Mucosa of gallbladder (tissue), 1 donor: ENCODE data around the gene PCDHGA9. TPM values are rescaled to one million over a fixed set of nuclear protein-coding genes. Genes with fewer than 3 reads are reported as not detected.
"Not testable (repeated sequence)": the region's sequence is repeated elsewhere in the genome, so short reads cannot be mapped to it uniquely, and the experiment has no call there.

Experiments
- DNase-seq: peaks from one replicate; pipeline ENCODE4 v3.0.0-alpha.2; 2020; ENCODE audit warnings: low spot score
- total RNA-seq: library from RNA; stranded (reverse); gene quantifications from one replicate; pipeline ENCODE4 v1.2.1, GENCODE V29; 2021
- donor health status: DM: no; HTN: no; CAD: no.

PCDHGA9 gene
- 7.5 TPM for total RNA-seq

DNA sequence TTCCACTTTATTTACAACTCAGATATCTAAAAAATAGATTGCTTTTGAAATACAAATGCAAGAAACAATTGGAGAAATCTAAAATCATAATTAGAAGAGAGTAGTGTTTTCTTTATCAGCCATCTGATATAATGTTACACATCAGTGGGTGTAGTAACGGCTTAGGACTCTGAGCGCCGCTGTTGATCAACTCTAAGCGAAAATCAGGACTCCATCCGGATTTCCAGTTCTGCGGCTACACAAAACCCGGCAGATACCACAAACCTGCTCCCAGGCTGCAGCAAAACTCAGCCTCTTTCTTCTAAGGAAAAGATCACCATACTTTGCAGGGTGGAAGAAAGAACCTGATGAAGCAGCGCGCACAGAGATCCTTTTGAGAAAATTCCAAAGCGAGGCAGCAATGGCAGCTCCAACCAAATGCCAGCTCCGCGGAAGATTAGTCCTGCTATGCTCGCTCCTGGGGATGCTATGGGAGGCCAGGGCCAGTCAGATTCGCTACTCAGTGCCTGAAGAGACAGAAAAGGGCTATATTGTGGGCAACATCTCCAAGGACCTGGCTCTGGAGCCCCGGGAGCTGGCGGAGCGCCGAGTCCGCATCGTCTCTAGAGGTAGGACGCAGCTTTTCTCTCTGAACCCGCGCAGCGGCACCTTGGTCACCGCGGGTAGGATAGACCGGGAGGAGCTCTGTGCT lies at the start of gene PCDHGA9:
PCDHGA9 (plus strand) TSS at position 226 of the 691 bp plus-strand sequence; CDS start at position 401, 175 bp downstream.
- no peak for DNase-seq

GRCh38 chr5:141354900-141355469 lies 47.6 kb upstream of the PCDHGA9 start, which contains the start of gene PCDHGA4:
TSS of gene PCDHGA4 (plus strand) at chr5:141355021. CDS start at chr5:141355108, 87 bp downstream.
- DNase-seq = no peak

DNA sequence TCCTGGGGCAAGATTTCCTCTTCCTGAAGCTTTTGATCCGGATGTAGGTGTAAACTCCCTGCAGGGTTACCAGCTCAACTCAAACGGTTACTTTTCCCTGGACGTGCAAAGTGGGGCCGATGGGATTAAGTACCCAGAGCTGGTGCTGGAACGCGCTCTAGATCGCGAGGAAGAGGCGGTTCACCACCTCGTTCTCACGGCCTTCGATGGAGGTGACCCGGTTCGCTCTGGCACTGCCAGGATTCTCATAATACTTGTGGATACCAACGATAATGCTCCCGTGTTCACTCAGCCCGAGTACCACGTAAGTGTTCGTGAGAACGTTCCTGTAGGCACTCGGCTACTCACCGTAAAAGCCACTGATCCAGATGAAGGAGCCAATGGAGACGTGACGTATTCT lies 46.9 kb upstream of the PCDHGA9 start:
- no peak for DNase-seq

DNA sequence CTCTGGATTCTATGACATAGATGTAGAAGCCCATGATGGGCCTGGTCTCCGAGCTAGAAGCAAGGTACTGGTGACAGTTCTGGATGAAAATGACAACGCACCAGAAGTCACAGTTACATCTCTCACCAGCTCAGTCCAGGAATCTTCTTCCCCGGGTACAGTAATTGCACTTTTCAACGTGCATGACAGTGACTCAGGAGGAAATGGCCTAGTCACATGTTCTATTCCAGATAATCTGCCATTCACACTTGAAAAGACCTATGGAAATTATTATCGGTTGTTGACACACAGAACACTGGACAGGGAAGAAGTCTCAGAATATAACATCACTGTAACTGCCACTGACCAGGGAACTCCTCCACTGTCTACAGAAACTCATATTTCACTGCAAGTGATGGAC lies 46.4 kb upstream of the PCDHGA9 start:
- DNase-seq = no peak

DNA sequence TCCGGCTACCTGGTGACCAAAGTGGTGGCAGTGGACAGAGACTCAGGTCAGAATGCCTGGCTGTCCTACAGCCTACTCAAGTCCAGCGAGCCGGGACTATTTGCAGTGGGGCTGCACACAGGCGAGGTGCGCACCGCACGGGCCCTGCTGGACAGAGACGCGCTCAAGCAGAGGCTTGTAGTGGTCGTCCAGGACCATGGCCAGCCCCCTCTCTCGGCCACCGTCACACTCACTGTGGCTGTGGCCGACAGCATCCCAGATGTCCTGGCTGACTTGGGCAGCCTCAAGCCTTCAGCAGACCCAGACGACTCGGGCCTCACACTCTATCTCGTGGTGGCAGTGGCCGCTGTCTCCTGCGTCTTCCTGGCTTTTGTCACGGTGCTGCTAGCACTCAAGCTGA lies 45.6 kb upstream of the PCDHGA9 start:
- DNase-seq = no peak

DNA sequence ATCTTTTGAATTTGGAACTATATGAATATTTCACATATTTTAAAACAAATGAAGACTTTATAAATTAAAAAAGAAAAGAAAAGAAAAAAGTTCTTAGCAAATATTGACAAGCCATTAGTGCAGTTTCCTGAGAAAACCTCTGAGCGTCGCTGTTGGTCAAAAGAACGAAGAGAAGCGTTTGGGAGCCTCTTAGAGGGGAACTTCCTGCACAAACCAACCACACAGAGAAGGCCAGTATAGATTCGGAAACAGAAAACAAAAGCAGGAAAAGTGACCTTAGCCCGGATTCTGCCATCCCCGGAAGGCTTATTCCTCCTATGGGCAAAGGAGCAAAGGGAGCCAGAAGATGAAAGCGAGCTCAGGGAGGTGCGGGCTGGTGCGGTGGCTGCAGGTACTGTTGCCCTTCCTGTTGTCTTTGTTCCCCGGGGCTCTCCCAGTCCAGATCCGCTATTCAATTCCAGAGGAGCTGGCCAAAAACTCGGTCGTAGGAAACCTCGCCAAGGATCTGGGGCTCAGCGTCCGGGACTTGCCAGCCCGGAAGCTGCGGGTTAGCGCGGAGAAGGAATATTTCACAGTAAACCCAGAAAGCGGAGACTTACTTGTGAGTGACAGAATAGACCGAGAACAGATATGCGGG lies 42.7 kb upstream of the PCDHGA9 start, which contains the start of gene PCDHGB2:
PCDHGB2 (plus strand) TSS at position 205 of the 637 bp plus-strand sequence; CDS start at position 347, 142 bp downstream.
- DNase-seq = no peak

DNA sequence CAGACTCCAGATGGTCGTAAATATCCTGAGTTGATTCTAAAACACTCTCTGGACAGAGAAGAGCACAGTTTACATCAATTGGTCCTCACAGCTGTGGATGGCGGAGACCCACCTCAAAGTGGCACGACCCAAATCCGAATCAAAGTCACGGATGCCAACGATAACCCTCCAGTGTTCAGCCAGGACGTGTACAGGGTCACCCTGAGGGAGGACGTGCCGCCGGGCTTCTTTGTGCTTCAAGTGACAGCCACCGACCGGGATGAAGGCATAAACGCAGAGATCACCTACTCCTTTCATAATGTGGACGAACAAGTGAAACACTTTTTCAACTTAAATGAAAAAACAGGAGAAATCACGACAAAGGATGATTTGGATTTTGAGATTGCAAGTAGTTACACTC lies 41.9 kb upstream of the PCDHGA9 start:
- DNase-seq = no peak

GRCh38 chr5:141362719-141363118 lies 39.9 kb upstream of the PCDHGA9 start:
- no peak for DNase-seq

DNA sequence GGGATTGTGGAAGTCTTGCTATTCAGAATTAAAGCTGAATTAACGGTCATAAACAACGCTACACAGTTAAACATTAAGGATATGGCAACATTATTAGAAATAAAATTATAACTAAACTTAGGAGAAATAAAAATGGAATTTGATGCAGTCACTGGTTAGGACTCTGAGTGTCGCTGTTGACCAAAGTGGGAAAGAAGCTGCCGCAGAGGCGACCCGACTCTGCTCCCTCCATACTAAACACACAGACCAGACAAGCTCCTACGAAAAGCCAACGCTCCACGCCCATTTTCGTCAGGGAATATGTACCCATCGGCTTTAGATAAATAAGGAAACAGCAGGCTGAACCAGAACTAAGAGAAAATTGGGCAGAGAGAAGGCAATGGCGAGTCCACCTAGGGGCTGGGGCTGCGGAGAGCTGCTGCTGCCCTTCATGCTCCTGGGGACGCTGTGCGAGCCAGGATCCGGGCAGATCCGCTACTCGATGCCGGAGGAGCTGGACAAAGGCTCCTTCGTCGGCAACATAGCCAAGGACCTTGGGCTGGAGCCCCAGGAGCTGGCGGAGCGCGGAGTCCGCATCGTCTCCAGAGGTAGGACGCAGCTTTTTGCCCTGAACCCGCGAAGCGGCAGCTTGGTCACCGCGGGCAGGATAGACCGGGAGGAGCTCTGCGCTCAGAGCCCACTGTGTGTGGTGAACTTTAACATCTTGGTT lies 38.5 kb upstream of the PCDHGA9 start, which contains the start of gene PCDHGA5:
PCDHGA5 (plus strand) TSS at position 211 of the 709 bp plus-strand sequence; CDS start at position 380, 169 bp downstream.
- no peak for DNase-seq

DNA sequence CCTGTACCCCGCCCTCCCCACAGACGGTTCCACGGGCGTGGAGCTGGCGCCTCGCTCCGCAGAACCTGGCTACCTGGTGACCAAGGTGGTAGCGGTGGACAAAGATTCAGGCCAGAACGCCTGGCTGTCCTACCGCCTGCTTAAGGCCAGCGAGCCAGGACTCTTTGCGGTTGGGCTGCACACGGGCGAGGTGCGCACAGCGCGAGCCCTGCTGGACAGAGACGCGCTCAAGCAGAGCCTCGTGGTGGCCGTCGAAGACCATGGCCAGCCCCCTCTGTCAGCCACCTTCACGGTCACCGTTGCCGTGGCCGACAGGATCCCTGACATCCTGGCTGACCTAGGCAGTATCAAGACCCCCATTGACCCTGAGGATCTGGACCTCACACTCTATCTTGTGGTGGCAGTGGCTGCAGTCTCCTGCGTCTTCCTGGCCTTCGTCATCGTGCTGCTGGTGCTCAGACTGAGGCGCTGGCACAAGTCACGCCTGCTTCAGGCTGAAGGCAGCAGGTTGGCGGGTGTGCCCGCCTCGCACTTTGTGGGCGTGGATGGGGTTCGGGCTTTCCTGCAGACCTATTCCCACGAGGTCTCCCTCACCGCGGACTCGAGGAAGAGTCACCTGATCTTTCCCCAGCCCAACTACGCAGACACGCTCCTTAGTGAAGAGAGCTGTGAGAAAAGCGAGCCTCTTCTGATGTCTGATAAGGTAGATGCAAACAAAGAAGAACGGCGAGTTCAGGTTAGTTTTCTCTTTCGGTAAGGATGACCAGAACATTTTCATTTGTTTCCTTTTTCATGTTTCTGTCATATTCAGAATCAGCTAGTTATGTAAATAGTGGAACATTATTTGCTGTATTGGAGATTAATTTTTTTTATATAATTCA lies 36.3 kb upstream of the PCDHGA9 start:
- no peak for DNase-seq

- no peak for DNase-seq
Observed at GRCh38 chr5:141369994-141370848, 32.4 kb upstream of the PCDHGA9 start, which contains the start of gene PCDHGB3. TSS of gene PCDHGB3 (plus strand) at chr5:141370242. CDS start at chr5:141370395, 153 bp downstream.

- no peak for DNase-seq
Observed at GRCh38 chr5:141371572-141372475, 30.8 kb upstream of the PCDHGA9 start.

- DNase-seq = no peak
Observed at GRCh38 chr5:141373673-141374317, 28.8 kb upstream of the PCDHGA9 start, which contains the start of gene PCDHGA6. TSS of gene PCDHGA6 (plus strand) at chr5:141373891. CDS start at chr5:141374084, 193 bp downstream.

DNA sequence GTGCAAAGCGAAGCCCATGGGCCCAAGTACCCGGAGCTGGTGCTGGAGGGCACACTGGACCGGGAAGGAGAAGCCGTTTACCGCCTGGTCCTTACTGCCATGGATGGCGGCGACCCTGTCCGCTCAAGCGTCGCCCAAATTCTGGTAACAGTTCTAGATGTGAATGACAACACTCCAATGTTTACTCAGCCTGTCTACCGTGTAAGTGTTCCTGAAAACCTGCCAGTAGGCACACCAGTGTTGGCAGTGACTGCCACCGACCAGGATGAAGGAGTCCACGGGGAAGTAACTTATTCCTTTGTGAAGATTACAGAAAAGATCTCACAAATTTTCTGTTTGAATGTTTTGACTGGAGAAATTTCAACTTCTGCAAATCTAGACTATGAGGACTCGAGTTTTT lies 28.0 kb upstream of the PCDHGA9 start:
- DNase-seq = no peak

- not testable (repeated sequence) for DNase-seq
Observed at GRCh38 chr5:141375444-141376155, 27.0 kb upstream of the PCDHGA9 start.

- DNase-seq = no peak
Observed at GRCh38 chr5:141382469-141383294, 19.9 kb upstream of the PCDHGA9 start, which contains the start of gene PCDHGA7. TSS of gene PCDHGA7 (plus strand) at chr5:141382742. CDS start at chr5:141382900, 158 bp downstream.

GRCh38 chr5:141383345-141383744 lies 19.2 kb upstream of the PCDHGA9 start:
- no peak for DNase-seq
